Nephron progenitor cell (in vitro differentiated cells): ENCODE results near the gene GYPC.

ENCODE experiments used
- DNase-seq: peaks from one replicate; pipeline ENCODE4 v3.0.0; 2021
- H3K27ac Mint-ChIP-seq: 2 replicates; pipeline ENCODE4 v1.8.0; 2021; ENCODE audit warnings: mild to moderate bottlenecking, moderate library complexity, mixed read lengths
- H3K27me3 Mint-ChIP-seq: 2 replicates; pipeline ENCODE4 v1.8.0; 2021; ENCODE audit warnings: mild to moderate bottlenecking, low read depth, mixed read lengths; ENCODE audit not compliant: poor library complexity
- H3K36me3 Mint-ChIP-seq: 2 replicates; pipeline ENCODE4 v1.8.0; 2021; ENCODE audit warnings: low read depth, mixed read lengths
- H3K4me1 Mint-ChIP-seq: 2 replicates; pipeline ENCODE4 v1.8.0; 2021; ENCODE audit warnings: mixed read lengths
- H3K4me3 Mint-ChIP-seq: 2 replicates; pipeline ENCODE4 v1.8.0; 2021; ENCODE audit warnings: mild to moderate bottlenecking, moderate library complexity, mixed read lengths
- H3K9me3 Mint-ChIP-seq: 2 replicates; pipeline ENCODE4 v1.8.0; 2021; ENCODE audit warnings: mild to moderate bottlenecking, moderate library complexity, mixed read lengths
- CTCF ChIP-seq: fragments of 200-600 bp; sonication (generic); IDR thresholded peaks from 2 replicates; pipeline ENCODE4 v1.5.0; 2021; ENCODE audit warnings: antibody characterized with exemption

Gene GYPC

GRCh38 chr2:126696644-126697520, 40.9 kb downstream of the GYPC start:
- no peak for TF ChIP-seq CTCF
- H3K9me3 Mint-ChIP-seq, result peaks cover 26% of the 10 kb centered on the region
- no peak overlapping the region for H3K4me3 Mint-ChIP-seq
- no peaks in the 10 kb centered on the region for H3K27me3 Mint-ChIP-seq
- peaks cover 6% of the 10 kb centered on the region for H3K4me1 Mint-ChIP-seq
- DNase-seq, result no peak
- no peak overlapping the region for H3K27ac Mint-ChIP-seq
- peaks cover 81% of the 10 kb centered on the region for H3K36me3 Mint-ChIP-seq

- peak overlapping the region; percentile 43 for H3K27ac Mint-ChIP-seq
- TF ChIP-seq CTCF, result no peak
- H3K27me3 Mint-ChIP-seq, result no peaks in the 10 kb centered on the region
- peaks cover 6% of the 10 kb centered on the region for H3K4me1 Mint-ChIP-seq
- H3K9me3 Mint-ChIP-seq, result peaks cover 11% of the 10 kb centered on the region
- no peak overlapping the region for H3K4me3 Mint-ChIP-seq
- peaks cover 66% of the 10 kb centered on the region for H3K36me3 Mint-ChIP-seq
- no peak for DNase-seq
These were observed 42.4 kb downstream of the GYPC start for GRCh38 chr2:126698376-126698775.

- Mint-ChIP-seq H3K4me3 (no peak overlapping the region), H3K27ac (no peak overlapping the region), H3K4me1 (peaks cover 6% of the 10 kb centered on the region), H3K36me3 (peaks cover 59% of the 10 kb centered on the region), H3K9me3 (peaks cover 10% of the 10 kb centered on the region), H3K27me3 (no peaks in the 10 kb centered on the region)
- no peak for DNase-seq
- no peak for TF ChIP-seq CTCF
These were observed 43.1 kb downstream of the GYPC start for GRCh38 chr2:126699018-126699417.

GRCh38 chr2:126699716-126700581, 44.0 kb downstream of the GYPC start:
- Mint-ChIP-seq H3K4me3 (no peak overlapping the region), H3K36me3 (peaks cover 52% of the 10 kb centered on the region), H3K27me3 (no peaks in the 10 kb centered on the region), H3K27ac (no peak overlapping the region), H3K4me1 (peaks cover 6% of the 10 kb centered on the region), H3K9me3 (peaks cover 10% of the 10 kb centered on the region)
- DNase-seq, result no peak
- TF ChIP-seq CTCF, result no peak

- no peak for TF ChIP-seq CTCF
- Mint-ChIP-seq H3K27me3 (no peaks in the 10 kb centered on the region), H3K4me3 (no peak overlapping the region), H3K4me1 (peaks cover 6% of the 10 kb centered on the region), H3K9me3 (peaks cover 10% of the 10 kb centered on the region), H3K27ac (no peak overlapping the region), H3K36me3 (peaks cover 45% of the 10 kb centered on the region)
- DNase-seq, result no peak
These were observed 44.7 kb downstream of the GYPC start for GRCh38 chr2:126700677-126701076.
